WTC11 (cell line): ENCODE measurements around the gene BTBD9. TPM values are rescaled to one million over a fixed set of nuclear protein-coding genes. Genes with fewer than 3 reads are reported as not detected.

Experiments
- ATAC-seq: fragments of 200-7000 bp; cut with Tn5 transposase; 2 replicates; pipeline ENCODE4 v1.10.0; 2021; ENCODE audit warnings: mild to moderate bottlenecking, moderate library complexity
- CTCF ChIA-PET: fragments of 300-600 bp; sonication (Branson Sonifier 250); formaldehyde crosslinking; loops from one replicate; lab custom pipeline; 2021; ENCODE audit warnings: antibody characterized with exemption; lab: Charles Lee
- POLR2A ChIA-PET: fragments of 350-600 bp; sonication (Branson Sonifier 250); formaldehyde crosslinking; loops from one replicate; lab custom pipeline; 2021; ENCODE audit warnings: antibody characterized with exemption; lab: Charles Lee
- DNase-seq: peaks from one replicate; pipeline ENCODE4 v3.0.0; 2021; ENCODE audit warnings: low spot score
- H3K27ac Mint-ChIP-seq: 2 replicates; pipeline ENCODE4 v1.8.0; 2021; ENCODE audit warnings: mixed read lengths
- H3K27me3 Mint-ChIP-seq: 2 replicates; pipeline ENCODE4 v1.8.0; 2021; ENCODE audit warnings: low read depth, mild to moderate bottlenecking, moderate library complexity, mixed read lengths
- H3K36me3 Mint-ChIP-seq: 2 replicates; pipeline ENCODE4 v1.8.0; 2021; ENCODE audit warnings: mixed read lengths
- H3K4me1 Mint-ChIP-seq: 2 replicates; pipeline ENCODE4 v1.8.0; 2022; ENCODE audit warnings: mixed read lengths
- H3K4me3 Mint-ChIP-seq: 2 replicates; pipeline ENCODE4 v1.8.0; 2021; ENCODE audit warnings: mild to moderate bottlenecking, moderate library complexity, mixed read lengths
- H3K9me3 Mint-ChIP-seq: 2 replicates; pipeline ENCODE4 v1.8.0; 2021; ENCODE audit warnings: mixed read lengths
- CREB1 ChIP-seq: sonication (generic); formaldehyde crosslinking; IDR thresholded peaks from 2 replicates; pipeline ENCODE4 v1.8.0; 2023; ENCODE audit warnings: mild to moderate bottlenecking, missing genetic modification reagents
- ELF4 ChIP-seq: sonication (generic); formaldehyde crosslinking; IDR thresholded peaks from 2 replicates; pipeline ENCODE4 v1.8.1; 2022; ENCODE audit warnings: low read depth, mild to moderate bottlenecking, moderate library complexity, missing genetic modification reagents
- FOXJ3 ChIP-seq: sonication (generic); formaldehyde crosslinking; IDR thresholded peaks from 2 replicates; pipeline ENCODE4 v1.9.0; 2021; ENCODE audit warnings: missing genetic modification reagents, mild to moderate bottlenecking, borderline replicate concordance
- HMGA2 ChIP-seq: fragments of 250-450 bp; sonication (Bioruptor Pico); IDR thresholded peaks from 2 replicates; pipeline ENCODE4 v1.4.0; 2021; ENCODE audit warnings: mild to moderate bottlenecking, moderate library complexity
- NR2C2 ChIP-seq: sonication (generic); formaldehyde crosslinking; IDR thresholded peaks from 2 replicates; pipeline ENCODE4 v1.8.0; 2022; ENCODE audit warnings: mild to moderate bottlenecking, missing genetic modification reagents
- PRRX2 ChIP-seq: fragments of 250-450 bp; sonication (Bioruptor Pico); IDR thresholded peaks from 2 replicates; pipeline ENCODE4 v1.8.0; 2021; ENCODE audit warnings: mild to moderate bottlenecking
- SMAD4 ChIP-seq: sonication (generic); formaldehyde crosslinking; IDR thresholded peaks from 2 replicates; pipeline ENCODE4 v1.8.0; 2022; ENCODE audit warnings: mild to moderate bottlenecking, missing genetic modification reagents
- SOX15 ChIP-seq: fragments of 250-450 bp; sonication (Bioruptor Pico); IDR thresholded peaks from 2 replicates; pipeline ENCODE4 v1.9.0; 2021; ENCODE audit warnings: mild to moderate bottlenecking
- SP1 ChIP-seq: sonication (generic); formaldehyde crosslinking; conservative IDR thresholded peaks from 2 replicates; pipeline ENCODE4 v1.8.1; 2022; ENCODE audit warnings: missing genetic modification reagents
- TP53 ChIP-seq: sonication (generic); formaldehyde crosslinking; IDR thresholded peaks from 2 replicates; pipeline ENCODE4 v1.8.1; 2023; ENCODE audit warnings: mild to moderate bottlenecking, missing genetic modification reagents
- ZNF317 ChIP-seq: sonication (generic); formaldehyde crosslinking; IDR thresholded peaks from 2 replicates; pipeline ENCODE4 v1.8.1; 2023; ENCODE audit warnings: low read depth, mild to moderate bottlenecking, moderate library complexity, missing genetic modification reagents, borderline replicate concordance
- ZNF396 ChIP-seq: fragments of 250-450 bp; sonication (Bioruptor Pico); IDR thresholded peaks from 2 replicates; pipeline ENCODE4 v1.8.0; 2021; ENCODE audit warnings: mild to moderate bottlenecking, moderate library complexity, borderline replicate concordance
- total RNA-seq: library from RNA; stranded (reverse); gene quantifications from 3 replicates; pipeline ENCODE4 v1.2.3, GENCODE V29; 2021
- TF ChIP-seq, protein P1 (sequence below): sonication (generic); formaldehyde crosslinking; IDR thresholded peaks from 2 replicates; pipeline ENCODE4 v1.8.0; 2023; ENCODE audit warnings: mild to moderate bottlenecking, missing genetic modification reagents
- TF ChIP-seq, protein P2 (sequence below): sonication (generic); formaldehyde crosslinking; IDR thresholded peaks from 2 replicates; pipeline ENCODE4 v1.8.0; 2023; ENCODE audit warnings: missing genetic modification reagents
- TF ChIP-seq, protein P3 (sequence below): sonication (generic); formaldehyde crosslinking; IDR thresholded peaks from 2 replicates; pipeline ENCODE4 v1.8.1; 2023; ENCODE audit warnings: mild to moderate bottlenecking, missing genetic modification reagents
- TF ChIP-seq, protein P4 (sequence below): fragments of 250-450 bp; sonication (Bioruptor Pico); IDR thresholded peaks from 2 replicates; pipeline ENCODE4 v1.9.0; 2021; ENCODE audit warnings: mild to moderate bottlenecking
- TF ChIP-seq, protein P5 (sequence below): sonication (generic); formaldehyde crosslinking; IDR thresholded peaks from 2 replicates; pipeline ENCODE4 v1.8.1; 2022; ENCODE audit warnings: mild to moderate bottlenecking, moderate library complexity, missing genetic modification reagents
- TF ChIP-seq, protein P6 (sequence below): sonication (generic); formaldehyde crosslinking; IDR thresholded peaks from 2 replicates; pipeline ENCODE4 v1.8.0; 2022; ENCODE audit warnings: mild to moderate bottlenecking, missing genetic modification reagents
- TF ChIP-seq, protein P7 (sequence below): fragments of 250-450 bp; sonication (Bioruptor Pico); conservative IDR thresholded peaks from 2 replicates; pipeline ENCODE4 v1.9.0; 2021; ENCODE audit warnings: mild to moderate bottlenecking

Gene BTBD9
- total RNA-seq, 1 experiment from 2014 or later = 4.2 TPM

DNA sequence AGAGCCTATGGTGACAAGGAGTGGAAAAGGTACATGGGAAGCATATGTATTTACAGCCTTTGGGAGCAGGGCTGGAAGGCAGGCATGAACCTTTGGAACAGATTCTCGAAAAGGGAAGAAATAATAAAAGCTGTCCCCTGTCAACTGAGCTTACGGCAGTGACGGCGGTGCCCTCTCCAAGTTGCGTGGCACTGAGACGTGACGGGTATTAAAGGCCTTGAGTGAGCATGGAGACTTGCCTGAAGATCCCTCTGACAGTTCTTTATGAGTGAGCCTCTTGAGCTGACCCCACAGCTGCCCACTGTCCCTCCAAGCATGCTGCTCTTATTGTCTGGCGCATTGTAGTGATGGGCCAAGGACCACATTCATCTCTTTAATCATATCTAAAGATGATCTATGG lies 431.7 kb downstream of the BTBD9 start:
- H3K27me3 Mint-ChIP-seq = no peaks in the 10 kb centered on the region
- CTCF ChIA-PET = interaction anchor here (0.5 to 1.1 kb wide), 2 partner anchors 15 to 117 kb away, joined by 3 to 7 read pairs; no protein-coding TSS in a partner anchor
- ATAC-seq = no peak
- POLR2A ChIA-PET = no interaction called here
- TF ChIP-seq HMGA2 (CRISPR knock-in tag) = no peak
- TF ChIP-seq NR2C2 = no peak
- no peak for TF ChIP-seq CREB1
- no peak for TF ChIP-seq TP53 (CRISPR knock-in tag)
- TF ChIP-seq, protein P1, sequence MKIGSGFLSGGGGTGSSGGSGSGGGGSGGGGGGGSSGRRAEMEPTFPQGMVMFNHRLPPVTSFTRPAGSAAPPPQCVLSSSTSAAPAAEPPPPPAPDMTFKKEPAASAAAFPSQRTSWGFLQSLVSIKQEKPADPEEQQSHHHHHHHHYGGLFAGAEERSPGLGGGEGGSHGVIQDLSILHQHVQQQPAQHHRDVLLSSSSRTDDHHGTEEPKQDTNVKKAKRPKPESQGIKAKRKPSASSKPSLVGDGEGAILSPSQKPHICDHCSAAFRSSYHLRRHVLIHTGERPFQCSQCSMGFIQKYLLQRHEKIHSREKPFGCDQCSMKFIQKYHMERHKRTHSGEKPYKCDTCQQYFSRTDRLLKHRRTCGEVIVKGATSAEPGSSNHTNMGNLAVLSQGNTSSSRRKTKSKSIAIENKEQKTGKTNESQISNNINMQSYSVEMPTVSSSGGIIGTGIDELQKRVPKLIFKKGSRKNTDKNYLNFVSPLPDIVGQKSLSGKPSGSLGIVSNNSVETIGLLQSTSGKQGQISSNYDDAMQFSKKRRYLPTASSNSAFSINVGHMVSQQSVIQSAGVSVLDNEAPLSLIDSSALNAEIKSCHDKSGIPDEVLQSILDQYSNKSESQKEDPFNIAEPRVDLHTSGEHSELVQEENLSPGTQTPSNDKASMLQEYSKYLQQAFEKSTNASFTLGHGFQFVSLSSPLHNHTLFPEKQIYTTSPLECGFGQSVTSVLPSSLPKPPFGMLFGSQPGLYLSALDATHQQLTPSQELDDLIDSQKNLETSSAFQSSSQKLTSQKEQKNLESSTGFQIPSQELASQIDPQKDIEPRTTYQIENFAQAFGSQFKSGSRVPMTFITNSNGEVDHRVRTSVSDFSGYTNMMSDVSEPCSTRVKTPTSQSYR (CRISPR knock-in tag) = no peak
- TF ChIP-seq ZNF317 = no peak
- TF ChIP-seq, protein P2, sequence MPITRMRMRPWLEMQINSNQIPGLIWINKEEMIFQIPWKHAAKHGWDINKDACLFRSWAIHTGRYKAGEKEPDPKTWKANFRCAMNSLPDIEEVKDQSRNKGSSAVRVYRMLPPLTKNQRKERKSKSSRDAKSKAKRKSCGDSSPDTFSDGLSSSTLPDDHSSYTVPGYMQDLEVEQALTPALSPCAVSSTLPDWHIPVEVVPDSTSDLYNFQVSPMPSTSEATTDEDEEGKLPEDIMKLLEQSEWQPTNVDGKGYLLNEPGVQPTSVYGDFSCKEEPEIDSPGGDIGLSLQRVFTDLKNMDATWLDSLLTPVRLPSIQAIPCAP = no peak
- TF ChIP-seq PRRX2 (CRISPR knock-in tag) = no peak
- TF ChIP-seq ELF4 (CRISPR knock-in tag) = no peak
- TF ChIP-seq SOX15 (CRISPR knock-in tag) = no peak
- TF ChIP-seq, protein P3, sequence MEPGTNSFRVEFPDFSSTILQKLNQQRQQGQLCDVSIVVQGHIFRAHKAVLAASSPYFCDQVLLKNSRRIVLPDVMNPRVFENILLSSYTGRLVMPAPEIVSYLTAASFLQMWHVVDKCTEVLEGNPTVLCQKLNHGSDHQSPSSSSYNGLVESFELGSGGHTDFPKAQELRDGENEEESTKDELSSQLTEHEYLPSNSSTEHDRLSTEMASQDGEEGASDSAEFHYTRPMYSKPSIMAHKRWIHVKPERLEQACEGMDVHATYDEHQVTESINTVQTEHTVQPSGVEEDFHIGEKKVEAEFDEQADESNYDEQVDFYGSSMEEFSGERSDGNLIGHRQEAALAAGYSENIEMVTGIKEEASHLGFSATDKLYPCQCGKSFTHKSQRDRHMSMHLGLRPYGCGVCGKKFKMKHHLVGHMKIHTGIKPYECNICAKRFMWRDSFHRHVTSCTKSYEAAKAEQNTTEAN (CRISPR knock-in tag) = no peak
- TF ChIP-seq SP1 (CRISPR knock-in tag) = no peak
- TF ChIP-seq, protein P4, sequence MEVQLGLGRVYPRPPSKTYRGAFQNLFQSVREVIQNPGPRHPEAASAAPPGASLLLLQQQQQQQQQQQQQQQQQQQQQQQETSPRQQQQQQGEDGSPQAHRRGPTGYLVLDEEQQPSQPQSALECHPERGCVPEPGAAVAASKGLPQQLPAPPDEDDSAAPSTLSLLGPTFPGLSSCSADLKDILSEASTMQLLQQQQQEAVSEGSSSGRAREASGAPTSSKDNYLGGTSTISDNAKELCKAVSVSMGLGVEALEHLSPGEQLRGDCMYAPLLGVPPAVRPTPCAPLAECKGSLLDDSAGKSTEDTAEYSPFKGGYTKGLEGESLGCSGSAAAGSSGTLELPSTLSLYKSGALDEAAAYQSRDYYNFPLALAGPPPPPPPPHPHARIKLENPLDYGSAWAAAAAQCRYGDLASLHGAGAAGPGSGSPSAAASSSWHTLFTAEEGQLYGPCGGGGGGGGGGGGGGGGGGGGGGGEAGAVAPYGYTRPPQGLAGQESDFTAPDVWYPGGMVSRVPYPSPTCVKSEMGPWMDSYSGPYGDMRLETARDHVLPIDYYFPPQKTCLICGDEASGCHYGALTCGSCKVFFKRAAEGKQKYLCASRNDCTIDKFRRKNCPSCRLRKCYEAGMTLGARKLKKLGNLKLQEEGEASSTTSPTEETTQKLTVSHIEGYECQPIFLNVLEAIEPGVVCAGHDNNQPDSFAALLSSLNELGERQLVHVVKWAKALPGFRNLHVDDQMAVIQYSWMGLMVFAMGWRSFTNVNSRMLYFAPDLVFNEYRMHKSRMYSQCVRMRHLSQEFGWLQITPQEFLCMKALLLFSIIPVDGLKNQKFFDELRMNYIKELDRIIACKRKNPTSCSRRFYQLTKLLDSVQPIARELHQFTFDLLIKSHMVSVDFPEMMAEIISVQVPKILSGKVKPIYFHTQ = no peak
- TF ChIP-seq, protein P5, sequence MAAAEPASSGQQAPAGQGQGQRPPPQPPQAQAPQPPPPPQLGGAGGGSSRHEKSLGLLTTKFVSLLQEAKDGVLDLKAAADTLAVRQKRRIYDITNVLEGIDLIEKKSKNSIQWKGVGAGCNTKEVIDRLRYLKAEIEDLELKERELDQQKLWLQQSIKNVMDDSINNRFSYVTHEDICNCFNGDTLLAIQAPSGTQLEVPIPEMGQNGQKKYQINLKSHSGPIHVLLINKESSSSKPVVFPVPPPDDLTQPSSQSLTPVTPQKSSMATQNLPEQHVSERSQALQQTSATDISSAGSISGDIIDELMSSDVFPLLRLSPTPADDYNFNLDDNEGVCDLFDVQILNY (CRISPR knock-in tag) = no peak
- TF ChIP-seq SMAD4 (CRISPR knock-in tag) = no peak
- no peak for TF ChIP-seq FOXJ3 (CRISPR knock-in tag)
- no peak for TF ChIP-seq ZNF396
- DNase-seq = no peak
- no peak overlapping the region for H3K4me3 Mint-ChIP-seq
- H3K9me3 Mint-ChIP-seq = no peaks in the 10 kb centered on the region; the same call in 1 of the 2 replicates
- peaks cover 35% of the 10 kb centered on the region for H3K4me1 Mint-ChIP-seq
- H3K27ac Mint-ChIP-seq = no peak overlapping the region
- no peaks in the 10 kb centered on the region for H3K36me3 Mint-ChIP-seq

DNA sequence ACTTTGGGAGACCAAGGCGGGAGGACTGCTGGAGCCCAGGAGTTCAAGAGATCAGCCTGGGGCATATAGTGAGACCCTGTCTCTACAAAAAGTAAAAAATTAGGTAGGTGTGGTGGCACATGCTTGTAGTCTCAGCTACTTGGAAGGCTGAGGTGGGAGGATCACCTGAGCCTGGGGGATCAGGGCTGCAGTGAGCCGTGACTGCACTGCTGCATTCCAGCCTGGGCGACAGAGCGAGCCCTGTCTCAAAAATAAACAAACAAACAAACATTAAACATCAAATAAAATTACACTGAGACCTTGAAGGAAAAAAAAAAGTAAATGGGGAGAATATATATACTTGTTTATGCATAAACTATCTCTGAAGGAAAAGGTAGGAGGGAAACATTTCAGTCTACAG lies 432.4 kb downstream of the BTBD9 start:
- Mint-ChIP-seq H3K27ac (no peak overlapping the region), H3K36me3 (no peaks in the 10 kb centered on the region), H3K9me3 (no peaks in the 10 kb centered on the region; the same call in 1 of the 2 replicates), H3K27me3 (no peaks in the 10 kb centered on the region), H3K4me3 (no peak overlapping the region), H3K4me1 (peaks cover 28% of the 10 kb centered on the region)
- DNase-seq (no peak), ATAC-seq (no peak)
- ChIA-PET CTCF (interaction anchor here (0.5 to 1.1 kb wide), 2 partner anchors 14 to 116 kb away, joined by 3 to 7 read pairs; no protein-coding TSS in a partner anchor), POLR2A (no interaction called here)
- TF ChIP-seq, protein P6, sequence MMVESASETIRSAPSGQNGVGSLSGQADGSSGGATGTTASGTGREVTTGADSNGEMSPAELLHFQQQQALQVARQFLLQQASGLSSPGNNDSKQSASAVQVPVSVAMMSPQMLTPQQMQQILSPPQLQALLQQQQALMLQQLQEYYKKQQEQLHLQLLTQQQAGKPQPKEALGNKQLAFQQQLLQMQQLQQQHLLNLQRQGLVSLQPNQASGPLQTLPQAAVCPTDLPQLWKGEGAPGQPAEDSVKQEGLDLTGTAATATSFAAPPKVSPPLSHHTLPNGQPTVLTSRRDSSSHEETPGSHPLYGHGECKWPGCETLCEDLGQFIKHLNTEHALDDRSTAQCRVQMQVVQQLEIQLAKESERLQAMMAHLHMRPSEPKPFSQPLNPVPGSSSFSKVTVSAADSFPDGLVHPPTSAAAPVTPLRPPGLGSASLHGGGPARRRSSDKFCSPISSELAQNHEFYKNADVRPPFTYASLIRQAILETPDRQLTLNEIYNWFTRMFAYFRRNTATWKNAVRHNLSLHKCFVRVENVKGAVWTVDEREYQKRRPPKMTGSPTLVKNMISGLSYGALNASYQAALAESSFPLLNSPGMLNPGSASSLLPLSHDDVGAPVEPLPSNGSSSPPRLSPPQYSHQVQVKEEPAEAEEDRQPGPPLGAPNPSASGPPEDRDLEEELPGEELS (CRISPR knock-in tag) = no peak
- TF ChIP-seq, protein P7, sequence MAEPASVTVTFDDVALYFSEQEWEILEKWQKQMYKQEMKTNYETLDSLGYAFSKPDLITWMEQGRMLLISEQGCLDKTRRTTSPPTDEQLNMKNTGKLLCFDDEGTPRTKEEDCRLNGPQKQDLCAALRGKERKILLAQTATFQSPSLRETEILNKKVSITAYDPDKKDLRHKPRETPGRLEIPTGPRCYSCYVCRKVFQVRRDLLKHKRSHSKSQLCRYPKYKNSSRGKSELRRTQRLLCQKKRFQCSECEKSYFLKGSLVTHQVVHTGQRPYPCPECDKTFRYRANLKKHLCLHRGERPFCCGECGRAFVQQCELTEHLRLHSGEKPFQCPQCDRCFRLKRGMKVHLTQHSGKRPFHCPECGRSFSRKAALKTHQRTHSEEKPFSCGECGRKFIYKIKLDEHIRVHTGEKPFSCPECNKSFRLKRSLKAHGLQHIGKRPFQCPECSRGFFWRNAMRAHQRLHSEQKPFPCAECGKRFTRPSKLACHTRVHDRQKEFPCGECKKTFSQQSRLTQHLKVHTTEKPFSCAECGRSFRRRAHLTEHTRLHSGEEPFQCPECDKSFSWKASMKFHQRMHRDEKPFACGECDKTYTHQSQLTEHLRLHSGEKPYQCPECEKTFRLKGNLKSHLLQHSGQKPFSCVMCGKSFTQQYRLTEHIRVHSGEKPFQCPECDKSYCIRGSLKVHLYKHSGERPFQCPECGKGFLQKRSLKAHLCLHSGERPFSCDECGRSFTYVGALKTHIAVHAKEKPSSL (CRISPR knock-in tag) = no peak
